Urinary bladder (tissue), 4 donors: ENCODE data around the gene C13orf46. TPM values are rescaled to one million over a fixed set of nuclear protein-coding genes. Genes with fewer than 3 reads are reported as not detected.

Experiments
- DNase-seq: peaks from one replicate; pipeline ENCODE4 v3.0.0-alpha.2; 2015; ENCODE audit errors: extremely low spot score
- H3K27ac ChIP-seq: one replicate; pipeline ENCODE4 v1.5.1; 2013; ENCODE audit warnings: low read depth, mild to moderate bottlenecking, moderate library complexity
- H3K36me3 ChIP-seq: one replicate; pipeline ENCODE4 v1.6.1; 2013; ENCODE audit warnings: mild to moderate bottlenecking, moderate library complexity; ENCODE audit not compliant: insufficient read depth
- H3K4me1 ChIP-seq: one replicate; pipeline ENCODE4 v1.6.1; 2013; ENCODE audit warnings: mild to moderate bottlenecking, moderate library complexity; ENCODE audit not compliant: insufficient read depth
- H3K4me3 ChIP-seq: one replicate; pipeline ENCODE4 v1.5.1; 2013; ENCODE audit warnings: low read depth, low read length
- WGBS: extraction: QIAGEN DNeasy Blood & Tissue Kit; methylation state at CpG from one replicate; pipeline ENCODE4 v1.1.7; 2013; 5-methylcytosine and 5-hydroxymethylcytosine counted together
- polyA plus RNA-seq: library from polyadenylated mRNA; stranded (reverse); fragments of 200-250 nt; gene quantifications from one replicate; pipeline ENCODE4 v1.2.3, GENCODE V29; 2013
- total RNA-seq: library from RNA; depleted of rRNA; stranded (reverse); fragments of >200 nt; gene quantifications from one replicate; pipeline ENCODE4 v1.2.3, GENCODE V29; 2014
- donor health status: healthy with polysubstance abuse.
- donor health status: healthy.

The C13orf46 gene
- total and polyA plus RNA-seq, 2 donors, result 0.38 to 0.85 TPM

DNA sequence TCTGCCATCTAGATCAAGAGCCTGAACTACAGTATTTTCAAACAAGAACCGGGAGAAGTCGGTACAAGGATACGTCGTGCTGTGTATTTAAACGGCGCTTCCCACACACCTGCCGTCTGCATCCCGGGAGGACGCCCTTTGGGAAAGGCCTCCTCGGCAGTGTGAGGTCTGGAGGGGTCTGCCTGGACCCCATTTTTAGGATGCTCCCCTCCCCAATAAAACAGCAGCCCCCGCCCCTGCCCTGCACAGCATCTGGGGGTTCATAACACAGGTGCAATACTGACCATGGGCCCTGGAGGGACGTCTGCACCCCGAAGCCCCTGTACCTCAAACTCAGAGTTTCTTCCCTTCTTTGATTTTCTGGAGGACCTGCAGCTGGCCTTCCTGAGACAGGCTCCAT is 4.1 kb upstream of the C13orf46 start:
- no peaks in the 10 kb centered on the region for H3K36me3 ChIP-seq
- WGBS, result 81% methylated on average over 13 of the region's 13 CpGs
- DNase-seq, result no peak
- H3K4me1 ChIP-seq, result no peaks in the 10 kb centered on the region
- no peak overlapping the region for H3K4me3 ChIP-seq
- no peak overlapping the region for H3K27ac ChIP-seq

DNA sequence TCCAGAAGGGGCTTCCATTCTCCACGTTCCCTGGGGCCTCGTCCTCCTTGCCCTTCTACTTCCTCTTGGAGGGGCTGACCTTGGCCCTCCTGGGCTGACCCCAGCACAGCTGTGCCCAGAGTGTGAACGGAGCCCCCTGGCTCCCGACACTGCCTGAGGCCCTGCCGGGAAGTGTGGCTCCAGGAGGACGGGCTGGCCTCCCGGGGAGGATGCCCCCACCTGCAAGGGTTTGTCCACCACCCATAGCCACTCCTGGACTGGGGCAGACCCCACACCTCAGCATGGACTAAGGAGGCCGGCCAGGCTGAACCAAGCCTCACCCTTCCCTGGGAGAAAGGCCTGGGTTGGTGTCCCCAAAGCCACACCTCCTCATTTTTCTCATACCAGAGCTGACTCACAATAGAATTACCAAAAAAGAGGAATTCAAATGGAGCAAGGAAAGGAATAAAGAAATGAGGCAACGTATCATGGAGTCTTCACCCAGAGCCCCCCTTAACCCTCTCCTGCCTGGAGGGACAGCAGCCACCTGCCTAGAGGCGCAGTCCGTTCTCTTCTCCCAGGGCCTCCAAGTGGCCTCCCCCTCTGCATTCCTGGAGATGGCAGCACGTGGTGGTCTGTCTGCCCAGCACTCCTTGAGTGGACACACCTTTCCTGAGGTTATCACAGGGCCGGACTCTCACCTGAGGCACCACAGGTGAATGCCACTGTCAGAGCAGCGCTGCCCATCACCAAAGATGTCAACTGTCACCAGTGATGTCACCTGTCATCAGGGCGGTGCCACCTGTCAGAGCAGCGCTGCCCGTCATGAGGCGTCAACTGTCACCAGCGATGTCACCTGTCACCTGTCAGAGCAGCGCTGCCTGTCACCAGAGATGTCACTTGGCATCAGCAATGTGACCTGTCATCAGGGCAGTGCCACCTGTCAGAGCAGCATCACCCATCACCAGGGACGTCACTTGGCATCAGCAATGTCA is 3.1 kb upstream of the C13orf46 start:
- no peaks in the 10 kb centered on the region for H3K36me3 ChIP-seq
- no peak for DNase-seq

DNA sequence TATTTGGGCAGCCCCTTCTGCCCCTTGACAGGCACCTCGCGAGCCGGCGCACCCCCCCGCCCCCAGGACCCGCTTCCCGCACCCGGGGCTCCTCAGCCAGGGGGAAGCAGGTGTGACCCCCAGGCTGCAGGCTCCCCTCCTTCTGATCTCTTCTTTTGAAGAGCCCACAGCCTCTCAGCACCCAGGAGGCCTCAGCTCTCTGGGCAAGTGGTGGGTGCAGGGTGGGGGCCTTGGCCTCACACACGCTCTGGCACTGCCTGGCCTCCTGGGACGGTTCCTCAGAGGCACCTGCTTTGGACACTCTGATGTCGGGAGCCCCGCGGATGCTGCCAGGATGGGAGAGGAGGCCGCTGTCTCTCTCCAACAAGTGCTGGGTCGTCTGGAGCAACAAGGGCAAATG is 1.5 kb upstream of the C13orf46 start:
- no peaks in the 10 kb centered on the region for H3K4me1 ChIP-seq
- 95% methylated on average over 15 of the region's 15 CpGs for WGBS
- no peaks in the 10 kb centered on the region for H3K36me3 ChIP-seq
- DNase-seq, result no peak
- no peak overlapping the region for H3K27ac ChIP-seq
- H3K4me3 ChIP-seq, result no peak overlapping the region

More for the DNA sequence above, 3.1 kb upstream of the C13orf46 start:
- no peaks in the 10 kb centered on the region for H3K4me1 ChIP-seq
- H3K4me3 ChIP-seq, result no peak overlapping the region
- 84% methylated on average over 21 of the region's 21 CpGs for WGBS
- no peak overlapping the region for H3K27ac ChIP-seq

DNA sequence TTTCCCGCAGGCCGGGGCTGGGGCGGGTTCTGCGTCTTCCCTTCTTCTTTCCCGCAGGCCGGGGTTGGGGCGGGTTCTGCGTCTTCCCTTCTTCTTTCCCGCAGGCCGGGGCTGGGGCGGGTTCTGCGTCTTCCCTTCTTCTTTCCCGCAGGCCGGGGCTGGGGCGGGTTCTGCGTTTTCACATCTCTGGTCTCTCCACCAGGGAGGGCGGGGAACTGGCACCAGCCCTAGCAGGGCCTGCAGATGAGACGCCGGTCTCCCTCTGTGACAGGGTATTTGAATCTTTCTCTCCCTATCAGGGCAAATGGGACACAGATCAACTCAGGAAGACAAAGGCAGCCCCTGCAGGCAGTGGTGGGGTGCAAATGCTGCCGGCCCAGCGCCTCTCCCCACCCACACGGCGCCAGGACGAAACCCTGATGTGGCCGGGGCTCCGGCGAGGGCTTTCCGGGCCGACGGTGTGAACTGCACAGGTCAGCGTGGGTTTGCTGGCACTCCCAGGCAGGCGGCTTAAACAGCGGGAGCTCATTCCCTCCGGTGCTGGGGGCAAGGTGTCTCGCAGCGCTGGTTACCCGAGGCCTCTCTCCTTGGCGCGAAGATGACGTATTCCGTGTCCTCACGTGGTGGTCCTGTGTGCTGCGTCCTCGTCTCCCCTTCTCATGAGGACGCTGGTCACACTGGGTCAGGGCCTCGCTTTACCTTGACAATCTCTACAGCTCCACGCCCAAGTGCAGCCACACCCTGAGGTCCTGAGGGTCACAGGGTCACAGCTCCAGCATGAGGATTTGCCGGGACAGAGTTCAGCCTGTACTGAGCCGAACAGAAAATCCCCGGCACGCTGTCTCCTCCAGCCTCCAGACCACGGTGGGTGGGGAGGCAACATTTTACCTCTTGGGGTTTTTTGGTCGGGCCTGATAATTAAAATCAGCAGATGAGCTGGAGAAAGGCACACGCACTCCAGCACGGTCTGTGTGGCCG is 717 bp upstream of the C13orf46 start:
- Histone ChIP-seq H3K4me1 (no peaks in the 10 kb centered on the region), H3K36me3 (no peaks in the 10 kb centered on the region), H3K27ac (no peak overlapping the region), H3K4me3 (no peak overlapping the region)
- 89% methylated on average over 49 of the region's 56 CpGs for WGBS
- DNase-seq, result no peak

DNA sequence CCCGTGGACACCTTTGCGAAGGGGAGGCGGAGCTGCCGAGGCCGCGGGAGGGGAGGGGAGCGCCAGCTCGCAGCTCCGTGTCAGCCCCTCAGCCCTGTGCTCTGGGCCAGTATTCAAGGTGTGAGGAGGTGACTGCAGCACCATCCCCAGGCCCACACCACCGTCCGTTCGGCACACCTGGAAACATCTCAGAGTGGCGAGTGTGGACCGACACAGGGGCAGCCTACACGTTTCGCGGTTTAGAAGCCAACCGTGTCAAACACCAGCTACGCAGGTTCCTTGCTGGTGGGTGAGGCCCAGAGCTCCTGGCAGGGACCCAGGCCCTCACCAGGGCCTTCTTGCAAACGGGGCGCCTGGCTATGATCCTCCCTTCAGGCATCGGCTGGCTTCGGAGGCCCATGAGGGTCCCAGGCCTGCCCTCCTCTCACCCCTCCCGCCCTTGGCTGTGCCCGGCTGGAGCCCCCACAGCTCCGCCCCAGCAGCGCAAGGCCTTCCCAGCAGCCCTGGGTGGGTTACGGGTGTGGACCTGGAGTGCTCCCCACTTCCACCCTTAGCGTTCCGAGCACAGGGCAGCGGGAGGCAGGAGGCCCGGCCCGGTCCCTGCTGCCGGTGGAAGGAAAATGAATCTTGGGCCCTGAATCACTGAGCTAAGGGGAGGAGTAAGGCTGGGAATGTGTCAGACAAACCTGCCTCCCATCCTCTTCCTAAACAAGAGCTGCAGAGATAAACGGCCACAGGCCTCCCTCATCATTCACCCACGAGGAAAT is 1.2 kb downstream of the C13orf46 start:
- Histone ChIP-seq H3K36me3 (no peaks in the 10 kb centered on the region), H3K4me1 (no peaks in the 10 kb centered on the region), H3K27ac (no peak overlapping the region), H3K4me3 (no peak overlapping the region)
- no peak for DNase-seq
- 85% methylated on average over 36 of the region's 36 CpGs for WGBS

DNA sequence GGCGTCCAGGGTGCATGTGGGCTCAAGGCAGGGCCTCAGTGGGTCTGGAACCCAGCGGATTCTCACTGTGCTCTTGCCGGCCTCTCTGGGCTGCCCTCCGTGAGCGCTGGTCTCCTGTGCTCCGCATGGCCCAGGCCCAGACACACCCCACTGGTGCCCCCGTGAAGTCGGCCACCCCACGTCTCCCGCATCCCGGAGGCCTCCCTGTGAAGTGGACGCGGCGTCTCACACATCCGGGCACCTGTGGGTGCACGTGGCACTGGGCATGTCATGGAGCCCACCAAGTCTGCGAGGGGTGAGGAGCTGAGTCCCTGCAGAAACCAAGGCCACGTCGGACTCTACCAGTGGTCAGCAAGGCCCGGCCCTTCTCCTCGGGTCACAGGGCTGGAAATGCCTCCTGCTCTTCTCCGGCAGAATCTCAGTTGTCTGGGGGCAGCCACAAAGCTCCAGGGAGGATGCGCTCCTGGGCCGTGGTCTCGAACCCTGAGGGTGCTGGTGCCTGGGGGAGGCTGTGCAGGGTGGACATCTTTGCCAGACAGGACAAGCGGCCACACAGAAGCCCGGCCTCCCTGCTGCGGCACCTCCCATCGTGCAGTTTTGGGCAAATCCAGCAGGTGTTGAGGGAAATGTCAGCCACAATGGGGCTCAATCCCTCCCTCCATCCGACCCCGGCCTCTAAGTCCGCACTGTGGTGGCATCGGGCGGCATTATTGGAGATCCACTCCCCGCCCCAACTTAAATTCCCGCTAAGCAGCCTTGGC is 2.2 kb downstream of the C13orf46 start:
- 95% methylated on average over 36 of the region's 36 CpGs for WGBS
- H3K36me3 ChIP-seq, result no peaks in the 10 kb centered on the region
- DNase-seq, result no peak

DNA sequence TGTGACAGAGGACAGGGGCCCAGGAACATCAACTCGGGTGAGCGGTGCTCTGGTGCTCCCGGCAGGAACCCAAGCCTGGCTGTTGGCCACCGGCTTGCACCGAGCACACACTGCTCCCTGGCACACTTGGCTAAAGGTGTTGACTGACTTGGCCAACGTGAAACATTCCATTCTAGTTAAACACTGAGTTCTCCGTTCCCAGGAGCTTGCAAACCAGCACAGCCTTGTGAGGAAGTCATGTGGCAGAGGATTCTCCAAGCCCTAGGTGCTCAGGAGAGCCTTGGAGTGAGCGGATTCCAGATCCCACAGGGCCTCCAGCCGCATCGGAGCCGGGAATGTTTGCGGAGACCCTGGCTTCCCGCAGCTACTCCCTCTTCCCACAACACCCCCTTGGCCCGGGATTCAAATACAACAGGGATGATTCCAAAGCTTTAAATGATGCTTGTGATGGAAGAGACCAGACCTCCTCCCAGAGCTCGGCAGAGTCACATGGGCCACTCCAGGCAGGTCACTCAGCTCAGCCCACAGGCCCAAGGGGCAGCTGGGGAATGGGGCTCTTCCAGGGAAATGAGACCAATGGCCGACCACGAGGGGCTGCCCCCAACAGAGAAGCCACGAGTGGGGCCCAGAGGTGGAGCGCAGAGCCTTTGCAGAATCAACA is 2.9 kb downstream of the C13orf46 start:
- no peak overlapping the region for H3K4me3 ChIP-seq
- 50% methylated on average over 19 of the region's 19 CpGs for WGBS

More for the DNA sequence above, 2.2 kb downstream of the C13orf46 start:
- Histone ChIP-seq H3K4me3 (no peak overlapping the region), H3K27ac (no peak overlapping the region), H3K4me1 (no peaks in the 10 kb centered on the region)

DNA sequence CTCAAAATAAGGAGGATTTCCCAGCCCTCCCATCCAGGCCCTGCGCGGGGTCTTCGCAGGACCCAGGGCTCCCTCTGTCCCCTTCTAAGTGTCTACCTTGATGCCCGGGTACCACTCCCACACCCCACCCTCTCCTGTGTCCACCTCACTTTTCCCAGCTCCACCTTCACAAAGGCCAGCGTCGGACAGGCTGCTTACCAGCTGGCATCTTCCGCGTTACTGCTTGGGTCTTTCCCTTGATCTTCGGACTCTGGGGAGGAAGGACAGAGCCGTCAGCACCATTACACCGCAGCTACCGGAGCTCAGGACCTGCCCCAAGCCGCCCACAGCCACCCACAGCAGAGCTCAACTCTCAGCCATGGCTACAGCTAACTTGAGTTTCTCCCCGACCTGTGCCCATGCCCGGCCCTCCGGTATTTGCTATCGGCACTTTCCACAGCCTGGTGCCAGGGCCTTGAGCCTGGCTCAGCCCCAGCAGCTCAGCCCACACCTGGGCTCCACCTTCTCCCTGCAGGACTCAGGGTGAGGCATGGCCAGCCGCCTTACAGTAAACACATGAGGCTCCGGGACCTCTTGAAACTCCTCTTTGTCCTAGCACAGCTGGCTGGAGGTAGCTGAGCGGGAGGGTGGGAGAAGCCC is 3.8 kb downstream of the C13orf46 start:
- WGBS, result 87% methylated on average over 20 of the region's 20 CpGs
- no peak for DNase-seq
- Histone ChIP-seq H3K4me1 (no peaks in the 10 kb centered on the region), H3K27ac (peak overlapping the region; percentile 68), H3K36me3 (no peaks in the 10 kb centered on the region), H3K4me3 (no peak overlapping the region)

More for the DNA sequence above, 2.9 kb downstream of the C13orf46 start:
- H3K4me1 ChIP-seq, result no peaks in the 10 kb centered on the region
- no peaks in the 10 kb centered on the region for H3K36me3 ChIP-seq
- peak overlapping the region; percentile 80 for H3K27ac ChIP-seq
- DNase-seq, result no peak

DNA sequence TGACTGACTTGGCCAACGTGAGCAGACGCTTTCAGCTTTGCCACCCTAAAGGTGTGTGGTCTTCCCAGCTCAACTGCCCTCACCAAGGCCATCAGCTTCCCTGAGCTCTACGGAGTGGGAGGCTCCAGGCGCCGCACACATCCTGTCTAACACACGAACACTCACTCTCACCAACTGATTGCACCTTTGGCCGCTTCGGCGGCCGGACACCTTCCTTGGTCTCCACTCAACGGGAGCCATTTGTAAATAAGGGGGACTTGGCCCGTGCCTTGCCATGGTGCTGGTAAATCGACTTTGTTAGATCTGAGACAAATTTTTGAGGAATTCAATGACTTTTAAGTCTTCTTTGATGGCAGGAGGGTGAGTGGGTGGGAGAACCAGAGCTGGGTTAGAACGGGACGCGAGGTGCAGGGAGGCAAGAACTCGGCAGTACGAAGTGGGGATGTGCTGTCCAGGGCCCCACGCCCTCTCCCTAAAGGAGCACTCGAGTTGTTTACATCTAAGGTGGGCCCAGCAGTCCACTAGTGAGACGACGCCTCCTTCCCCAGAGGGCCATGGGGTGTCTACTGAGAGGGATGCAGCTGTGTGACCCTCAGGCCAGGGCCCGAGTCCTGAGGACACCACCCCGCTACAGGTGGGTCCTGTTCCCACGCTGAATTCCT is 4.4 kb downstream of the C13orf46 start:
- DNase-seq, result no peak
- peak overlapping the region; percentile 31 for H3K27ac ChIP-seq
- H3K4me3 ChIP-seq, result no peak overlapping the region
- no peaks in the 10 kb centered on the region for H3K4me1 ChIP-seq
- no peaks in the 10 kb centered on the region for H3K36me3 ChIP-seq
- 96% methylated on average over 25 of the region's 25 CpGs for WGBS

DNA sequence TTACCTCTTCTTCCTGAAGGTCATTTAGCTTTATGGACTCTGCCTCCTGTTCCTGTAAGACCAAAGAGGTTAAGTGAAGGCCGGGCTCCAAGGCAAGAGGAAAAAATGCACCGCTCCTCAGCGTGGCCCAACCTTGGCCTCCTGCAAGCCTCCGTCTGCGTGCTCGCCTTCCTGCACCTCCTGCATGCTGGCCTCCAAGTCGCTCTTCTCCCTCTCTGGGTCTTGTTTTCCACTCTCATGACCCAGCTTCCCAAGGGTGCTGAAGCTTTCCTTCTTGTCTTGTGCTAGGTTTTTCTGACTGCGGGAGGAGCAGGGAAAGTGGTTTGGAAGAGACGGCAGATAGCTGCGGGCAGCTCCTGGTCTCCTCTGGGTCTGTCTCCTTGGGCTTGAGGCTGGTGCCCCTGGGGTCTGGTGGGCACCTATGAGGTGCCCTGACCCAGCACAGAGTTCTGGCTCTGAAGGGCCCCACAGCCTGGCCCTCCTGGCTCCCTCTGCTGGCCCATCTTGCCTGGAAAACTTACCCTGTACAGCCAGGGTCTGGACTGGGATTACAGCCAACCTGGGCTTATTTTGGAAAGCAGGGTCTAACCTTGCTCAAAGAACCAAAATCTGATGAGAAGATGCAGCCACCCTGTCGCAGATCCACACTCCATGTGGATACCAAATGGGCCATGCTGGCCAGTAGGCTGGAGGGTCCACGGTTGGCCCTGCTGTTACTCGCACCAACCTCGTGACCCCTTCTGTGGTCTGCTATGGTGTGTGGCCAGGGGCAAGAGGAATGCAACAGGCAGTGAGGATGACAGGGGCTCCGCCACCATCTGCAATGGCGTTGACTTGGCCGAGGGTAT is 5.2 kb downstream of the C13orf46 start:
- no peak overlapping the region for H3K27ac ChIP-seq
- H3K36me3 ChIP-seq, result no peaks in the 10 kb centered on the region
- H3K4me3 ChIP-seq, result no peak overlapping the region
- no peaks in the 10 kb centered on the region for H3K4me1 ChIP-seq
- WGBS, result 93% methylated on average over 17 of the region's 17 CpGs
- DNase-seq, result no peak
